ENCODE results near the gene UBE2G2. TPM values are rescaled to one million over a fixed set of nuclear protein-coding genes. Genes with fewer than 3 reads are reported as not detected.
A peak's percentile ranks its signal among the peaks of the same experiment; 100 is the strongest.

The UBE2G2 gene
- total RNA-seq, 1 donor from 2014 or later: 78.8 TPM

DNA sequence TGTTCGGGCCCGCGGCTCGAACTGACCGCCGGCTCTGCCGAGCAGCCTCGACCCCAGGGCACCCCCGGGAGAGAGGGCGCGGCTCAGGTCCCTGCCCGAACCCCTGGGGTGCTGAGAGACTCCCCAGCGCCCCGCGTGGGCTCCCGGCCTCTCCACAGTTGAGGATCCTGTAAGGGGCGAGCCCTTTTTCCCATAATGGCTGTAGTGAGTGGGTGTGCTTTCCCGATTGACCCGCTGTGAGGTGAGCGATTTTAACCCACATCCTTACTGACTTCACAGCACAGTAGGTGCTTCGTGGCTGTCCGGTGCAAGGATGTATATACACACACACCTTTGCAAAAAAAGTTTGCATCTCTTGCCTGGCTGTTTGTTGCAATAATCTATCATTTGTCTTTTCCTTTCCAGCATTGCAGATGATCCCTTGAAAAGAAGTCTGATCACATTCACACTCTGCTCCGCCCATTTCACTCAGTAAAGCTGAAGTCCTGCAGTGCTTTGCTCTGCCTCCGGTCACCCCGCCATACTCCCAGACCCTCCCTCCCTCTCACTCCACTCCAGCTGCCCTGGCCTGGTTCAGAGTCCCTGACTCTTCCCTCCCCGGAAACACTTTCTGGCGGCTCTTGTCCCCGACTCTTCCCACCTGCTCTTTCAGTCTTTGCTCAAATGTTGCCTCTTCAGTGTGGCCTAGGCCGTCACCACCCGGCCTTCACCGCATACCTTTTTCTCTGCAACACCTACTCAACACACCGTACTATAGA, 955 bp upstream of the UBE2G2 start:
- DNase-seq (no peak), ATAC-seq (no peak)
- H3K4me1 ChIP-seq: peaks cover 18% of the 10 kb centered on the region
- H3K9me3 ChIP-seq: no peaks in the 10 kb centered on the region
- intact Hi-C loops (cut with DNase I): loop anchor here (10.0 kb wide), 2 partner anchors 52 to 132 kb away; no protein-coding TSS in a partner anchor
- peak overlapping the region; percentile 84 for H3K27ac ChIP-seq
- H3K27me3 ChIP-seq: no peaks in the 10 kb centered on the region
- peak overlapping the region; percentile 97 for H3K4me3 ChIP-seq
- H3K36me3 ChIP-seq: peaks cover 49% of the 10 kb centered on the region
- TF ChIP-seq, protein P1, sequence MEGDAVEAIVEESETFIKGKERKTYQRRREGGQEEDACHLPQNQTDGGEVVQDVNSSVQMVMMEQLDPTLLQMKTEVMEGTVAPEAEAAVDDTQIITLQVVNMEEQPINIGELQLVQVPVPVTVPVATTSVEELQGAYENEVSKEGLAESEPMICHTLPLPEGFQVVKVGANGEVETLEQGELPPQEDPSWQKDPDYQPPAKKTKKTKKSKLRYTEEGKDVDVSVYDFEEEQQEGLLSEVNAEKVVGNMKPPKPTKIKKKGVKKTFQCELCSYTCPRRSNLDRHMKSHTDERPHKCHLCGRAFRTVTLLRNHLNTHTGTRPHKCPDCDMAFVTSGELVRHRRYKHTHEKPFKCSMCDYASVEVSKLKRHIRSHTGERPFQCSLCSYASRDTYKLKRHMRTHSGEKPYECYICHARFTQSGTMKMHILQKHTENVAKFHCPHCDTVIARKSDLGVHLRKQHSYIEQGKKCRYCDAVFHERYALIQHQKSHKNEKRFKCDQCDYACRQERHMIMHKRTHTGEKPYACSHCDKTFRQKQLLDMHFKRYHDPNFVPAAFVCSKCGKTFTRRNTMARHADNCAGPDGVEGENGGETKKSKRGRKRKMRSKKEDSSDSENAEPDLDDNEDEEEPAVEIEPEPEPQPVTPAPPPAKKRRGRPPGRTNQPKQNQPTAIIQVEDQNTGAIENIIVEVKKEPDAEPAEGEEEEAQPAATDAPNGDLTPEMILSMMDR (IDR thresholded peaks at IDR 0.05): no peak

DNA sequence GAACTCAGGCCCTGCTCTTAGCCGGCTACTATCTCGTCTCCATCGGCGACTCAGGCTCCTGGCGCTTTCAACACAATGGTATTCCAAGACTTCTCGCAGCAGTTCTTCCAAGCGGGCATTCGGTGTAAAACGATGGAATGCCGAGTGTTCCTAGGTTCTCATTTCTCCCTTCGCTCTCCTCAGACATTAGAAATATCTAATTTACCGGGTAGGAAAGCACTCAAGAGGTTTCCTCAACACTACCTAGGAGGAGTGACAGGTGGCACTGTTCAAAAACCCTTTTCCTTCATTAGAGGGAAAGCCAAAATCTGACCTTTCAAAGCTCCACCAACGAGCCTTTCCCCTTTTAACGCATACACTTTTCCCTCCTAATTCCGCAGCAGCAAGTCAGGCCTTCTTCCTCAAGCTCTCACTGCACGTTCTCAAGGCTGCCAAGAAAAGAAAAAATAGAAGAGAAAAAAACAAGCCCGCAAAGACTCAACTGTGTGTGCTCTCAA, 601 bp downstream of the UBE2G2 start:
- H3K27ac ChIP-seq: peak overlapping the region; percentile 84
- ATAC-seq: peak; percentile 45
- intact Hi-C loops (cut with DNase I): loop anchor here (10.0 kb wide), 2 partner anchors 54 to 134 kb away; no protein-coding TSS in a partner anchor

DNA sequence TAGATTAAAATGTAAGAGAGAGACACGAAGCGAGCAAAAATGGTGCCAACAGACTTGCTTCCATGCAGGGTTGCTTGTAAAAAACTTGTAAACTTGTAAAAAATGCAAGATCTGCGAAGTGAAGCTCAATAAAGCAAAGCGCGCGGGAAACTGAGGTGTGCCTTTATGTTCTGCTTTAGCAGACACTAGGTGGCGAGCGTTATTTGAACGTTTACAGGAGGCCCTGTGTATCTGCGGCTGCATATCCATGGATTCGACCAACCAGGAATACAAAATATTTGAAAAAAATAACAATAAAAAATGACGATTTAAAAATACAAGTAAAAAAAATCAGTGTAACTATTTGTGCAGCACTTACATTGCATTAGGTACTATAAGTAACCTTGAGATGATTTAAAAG, 1.5 kb downstream of the UBE2G2 start:
- Histone ChIP-seq H3K27ac (no peak overlapping the region), H3K9me3 (no peaks in the 10 kb centered on the region), H3K4me3 (no peak overlapping the region), H3K36me3 (peaks cover 29% of the 10 kb centered on the region), H3K27me3 (no peaks in the 10 kb centered on the region), H3K4me1 (peaks cover 18% of the 10 kb centered on the region)
- ATAC-seq (no peak), DNase-seq (no peak)
- TF ChIP-seq, protein P1 (IDR thresholded peaks at IDR 0.05): peak; percentile 38
- intact Hi-C loops (cut with DNase I): loop anchor here (10.0 kb wide), 2 partner anchors 55 to 135 kb away; no protein-coding TSS in a partner anchor

More for the DNA sequence above, 601 bp downstream of the UBE2G2 start:
- Histone ChIP-seq H3K27me3 (no peaks in the 10 kb centered on the region), H3K4me3 (peak overlapping the region; percentile 97), H3K36me3 (peaks cover 38% of the 10 kb centered on the region), H3K9me3 (no peaks in the 10 kb centered on the region), H3K4me1 (peaks cover 18% of the 10 kb centered on the region)
- TF ChIP-seq, protein P1 (IDR thresholded peaks at IDR 0.05): peak; percentile 31
- no peak for DNase-seq

DNA sequence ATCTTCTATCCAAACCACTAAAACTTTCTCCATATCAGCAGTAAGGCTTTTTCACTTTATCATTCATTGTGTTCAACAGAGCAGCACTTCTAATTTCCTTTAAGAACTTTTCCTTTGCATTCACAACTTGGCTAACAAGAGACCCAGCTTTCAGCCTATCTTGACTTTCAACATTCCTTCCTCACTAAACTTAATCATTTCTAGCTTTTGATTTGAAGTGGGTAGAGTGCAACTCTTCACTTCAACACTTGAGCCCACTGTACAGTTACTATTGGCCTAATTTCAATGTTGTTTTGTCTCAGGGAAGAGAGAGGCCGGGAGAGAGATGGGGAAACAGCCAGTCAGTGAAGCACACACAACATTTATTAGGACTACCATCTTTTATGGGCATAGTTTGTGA, 2.0 kb downstream of the UBE2G2 start:
- H3K36me3 ChIP-seq: peaks cover 25% of the 10 kb centered on the region
- H3K27ac ChIP-seq: no peak overlapping the region
- H3K27me3 ChIP-seq: no peaks in the 10 kb centered on the region
- no peaks in the 10 kb centered on the region for H3K9me3 ChIP-seq
- TF ChIP-seq, protein P1 (IDR thresholded peaks at IDR 0.05): no peak
- H3K4me3 ChIP-seq: no peak overlapping the region
- intact Hi-C loops (cut with DNase I): loop anchor here (10.0 kb wide), 2 partner anchors 55 to 135 kb away; no protein-coding TSS in a partner anchor
- H3K4me1 ChIP-seq: peaks cover 18% of the 10 kb centered on the region
- ATAC-seq (peak; percentile 21), DNase-seq (no peak)

DNA sequence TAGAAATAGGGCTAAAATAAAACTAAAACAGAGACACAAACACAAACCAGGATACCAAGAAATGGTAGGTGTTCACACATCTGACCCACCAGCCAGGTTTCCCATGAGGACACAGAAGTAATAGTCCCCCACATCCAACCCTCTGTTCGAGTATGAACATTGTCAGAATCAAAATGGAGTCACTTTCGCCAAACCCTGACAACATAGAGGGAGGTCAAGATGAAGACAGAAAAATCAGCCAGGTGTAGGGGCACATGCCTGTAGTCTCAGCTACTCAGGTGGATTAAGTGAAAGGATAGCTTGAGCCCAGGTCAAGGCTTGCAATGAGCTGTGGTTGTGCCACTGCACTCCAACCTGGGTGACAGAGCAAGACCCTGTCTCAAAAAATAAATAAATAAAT, 3.8 kb downstream of the UBE2G2 start:
- H3K4me1 ChIP-seq: peaks cover 23% of the 10 kb centered on the region
- no peak for ATAC-seq
- TF ChIP-seq, protein P1 (IDR thresholded peaks at IDR 0.05): no peak
- H3K27ac ChIP-seq: no peak overlapping the region
- H3K4me3 ChIP-seq: no peak overlapping the region
- DNase-seq: no peak
- intact Hi-C loops (cut with DNase I): no loop called here
- H3K36me3 ChIP-seq: peaks cover 23% of the 10 kb centered on the region
- H3K27me3 ChIP-seq: no peaks in the 10 kb centered on the region
- no peaks in the 10 kb centered on the region for H3K9me3 ChIP-seq

Data from upper lobe of right lung (tissue), 1 donor.